ENCODE measurements around the gene TTC12.

Gene TTC12

GRCh38 chr11:113332023-113332422 lies 17.6 kb downstream of the TTC12 start:
- no peak for DNase-seq

- no peak for DNase-seq
Measured at GRCh38 chr11:113332638-113333329, 18.4 kb downstream of the TTC12 start.

DNA sequence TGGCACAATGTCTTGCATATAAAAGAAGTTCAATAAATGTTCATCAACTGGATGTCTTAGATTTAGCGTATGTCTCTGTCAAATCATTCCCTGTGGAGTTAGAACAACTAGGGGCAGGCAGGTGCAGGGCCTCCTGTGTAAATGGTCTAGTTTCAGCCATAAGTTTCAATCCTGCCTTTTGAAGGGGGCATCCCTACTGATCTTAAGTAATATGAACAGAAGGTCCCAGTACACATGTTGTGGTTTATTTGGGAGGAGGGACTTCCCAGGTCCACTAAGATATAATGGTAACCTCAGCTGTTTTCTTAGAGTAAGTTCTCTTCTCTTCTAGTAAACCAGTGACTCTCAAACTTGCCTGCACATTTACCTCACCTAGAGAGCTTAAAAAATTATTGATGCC lies 19.8 kb downstream of the TTC12 start:
- DNase-seq = no peak

DNA sequence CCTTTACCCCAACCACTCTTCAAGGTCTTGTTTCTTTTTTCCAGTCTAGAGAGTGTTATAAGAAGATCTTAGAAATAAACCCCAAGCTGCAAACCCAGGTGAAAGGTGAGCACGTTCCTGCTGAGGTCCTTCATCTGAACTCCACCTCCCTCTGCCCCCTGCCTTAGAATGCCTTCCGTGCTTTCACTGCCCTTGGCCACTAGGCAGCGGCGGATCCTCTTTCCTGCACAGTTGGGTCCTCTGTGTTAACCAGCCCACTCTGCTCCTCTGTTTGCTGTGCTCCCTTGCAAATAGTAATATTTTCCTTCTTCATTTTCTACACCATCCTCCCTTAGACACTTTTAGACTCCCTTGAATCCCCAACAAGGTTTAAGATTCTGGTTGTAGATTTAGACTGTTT lies 24.3 kb downstream of the TTC12 start:
- no peak for DNase-seq

DNA sequence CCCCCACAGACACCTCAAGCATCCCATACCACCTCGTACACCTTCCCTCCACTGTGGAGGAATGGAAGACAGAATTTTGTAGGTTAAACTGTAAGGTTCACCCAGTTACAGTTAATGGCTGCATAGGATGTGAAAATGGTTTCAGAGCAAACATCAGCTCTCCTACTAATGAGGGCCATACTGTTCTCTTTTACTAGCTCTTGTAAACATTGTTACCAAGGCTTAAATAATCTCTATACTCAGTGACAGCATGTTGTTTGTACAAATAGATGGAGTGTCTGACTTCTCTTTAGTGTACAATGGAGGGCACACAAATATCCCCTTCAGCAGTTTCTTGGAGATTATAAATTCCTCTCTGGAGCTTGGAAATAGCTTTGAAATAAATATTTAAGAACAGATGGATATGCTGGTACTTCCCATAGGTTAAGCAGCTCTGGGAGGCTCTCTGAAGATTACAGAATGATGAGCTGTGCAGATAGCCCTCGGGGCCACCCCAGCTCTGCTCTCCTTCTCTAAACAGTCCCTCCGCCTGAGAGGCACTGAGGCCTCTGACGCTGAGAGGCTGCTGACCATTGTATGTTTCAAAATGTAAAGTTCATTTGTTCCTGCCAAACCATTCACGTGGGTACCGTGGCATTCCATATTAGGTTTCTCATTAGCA lies 25.7 kb downstream of the TTC12 start:
- DNase-seq = no peak

DNA sequence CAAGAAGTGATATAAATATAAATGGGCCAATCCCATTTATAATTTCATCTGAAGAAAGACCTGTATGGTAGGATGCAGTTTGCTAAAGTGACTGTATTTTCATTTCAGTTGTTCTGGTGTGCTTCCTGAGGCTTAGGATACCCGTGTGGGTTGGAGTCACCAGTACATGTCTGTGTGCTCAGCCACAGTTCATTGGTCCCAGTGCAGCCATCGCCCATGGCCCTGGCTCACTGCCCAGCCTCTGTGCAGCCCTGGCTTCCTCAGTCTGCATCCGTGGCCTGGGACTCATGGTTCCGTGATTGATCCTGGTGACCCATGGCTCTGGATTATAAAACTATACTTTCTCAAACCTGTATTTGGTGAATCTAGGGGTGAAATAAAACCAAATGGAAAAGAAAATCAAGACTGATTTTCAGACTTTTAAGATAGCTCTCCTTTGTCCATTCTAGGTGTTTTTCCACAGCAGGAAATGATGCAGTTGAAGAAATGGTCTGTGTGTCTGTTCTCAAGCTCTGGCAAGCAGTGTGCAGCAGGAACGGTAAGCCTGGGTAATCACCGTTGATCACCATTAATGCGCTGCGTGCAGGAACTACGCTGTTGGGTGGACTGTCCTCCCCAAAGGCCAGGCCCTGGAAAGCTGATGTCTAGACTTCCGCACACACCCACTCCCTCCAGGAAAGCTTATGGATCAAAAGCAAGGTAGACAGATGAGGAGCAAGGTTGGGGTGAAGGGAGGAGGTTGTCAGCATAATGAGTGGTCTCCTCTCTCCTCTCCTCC lies 27.2 kb downstream of the TTC12 start:
- DNase-seq = no peak

DNA sequence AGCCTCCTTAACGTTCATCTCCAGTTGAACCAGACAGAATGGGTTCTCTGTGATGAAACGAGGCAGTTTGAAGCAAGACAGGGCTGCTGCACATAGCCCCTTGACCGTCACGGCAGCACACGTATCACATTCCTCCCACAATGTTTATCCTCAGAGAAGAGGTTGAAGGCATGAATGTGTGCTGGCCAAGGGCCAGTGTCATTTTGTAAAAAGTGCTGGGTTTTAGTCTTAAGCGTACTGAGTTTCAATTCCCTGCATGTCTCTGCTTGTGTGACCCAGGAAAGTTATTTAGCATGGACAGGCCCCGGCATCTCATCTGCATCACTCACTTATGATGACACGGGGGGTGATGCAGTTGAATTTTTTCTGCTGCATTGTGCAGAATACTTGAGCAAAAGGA lies 31.6 kb downstream of the TTC12 start:
- no peak for DNase-seq

GRCh38 chr11:113349528-113349927 lies 35.1 kb downstream of the TTC12 start:
- no peak for DNase-seq

DNA sequence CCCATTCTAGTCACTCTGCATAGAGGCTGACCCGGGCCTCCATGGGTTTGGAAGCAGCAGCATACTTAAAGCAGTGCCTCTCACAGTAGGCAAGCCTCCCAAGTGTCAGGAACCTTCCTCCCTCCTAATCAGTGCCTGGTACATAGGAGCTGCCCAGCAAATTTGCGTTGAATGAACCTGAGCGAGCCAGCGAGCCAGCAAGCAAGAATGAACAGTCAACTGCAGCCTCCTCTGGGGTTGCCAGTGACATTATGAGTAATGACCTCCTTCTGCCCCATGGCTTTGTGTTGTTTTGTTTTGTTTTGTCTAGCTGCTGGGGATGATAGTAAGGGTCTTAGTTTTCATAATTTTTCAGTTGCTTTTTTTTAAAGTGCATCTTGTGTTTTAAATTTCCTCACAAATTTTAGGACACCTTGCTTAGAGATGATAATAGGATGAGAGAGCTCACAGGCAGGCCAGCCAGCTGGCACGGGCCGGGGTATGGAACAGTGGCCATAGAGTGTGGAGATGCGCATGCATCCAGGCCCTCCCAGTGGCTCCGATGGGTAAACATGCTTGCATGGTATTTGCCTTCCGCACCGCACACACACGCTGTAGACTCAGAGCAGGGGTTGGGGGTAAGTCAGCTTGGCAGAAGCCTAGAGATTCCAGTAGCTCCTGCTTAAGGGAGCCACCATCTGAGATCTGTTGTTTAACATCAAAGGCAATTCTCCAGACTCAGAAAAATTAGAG lies 36.1 kb downstream of the TTC12 start:
- no peak for DNase-seq

DNA sequence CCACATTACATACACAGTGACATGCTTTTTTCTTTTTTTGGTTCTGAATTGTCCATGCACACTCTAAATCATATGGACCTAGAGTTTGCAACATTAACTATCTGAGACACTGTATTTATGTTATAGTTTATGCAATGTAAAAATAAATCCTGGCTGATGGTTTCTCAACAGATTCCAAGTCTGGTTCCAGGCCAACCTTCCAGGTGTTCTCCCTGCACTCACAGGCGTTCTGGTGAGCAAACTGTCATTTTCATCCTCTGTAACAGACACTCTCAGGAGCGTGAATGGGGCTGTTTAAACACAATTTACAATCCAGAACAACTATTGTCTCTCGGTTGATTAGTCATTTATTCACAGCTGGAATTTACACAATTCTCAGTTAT lies 36.7 kb downstream of the TTC12 start:
- DNase-seq = no peak

GRCh38 chr11:113351480-113351879 lies 37.1 kb downstream of the TTC12 start:
- DNase-seq = no peak

GRCh38 chr11:113356203-113356602 lies 41.8 kb downstream of the TTC12 start:
- no peak for DNase-seq

DNA sequence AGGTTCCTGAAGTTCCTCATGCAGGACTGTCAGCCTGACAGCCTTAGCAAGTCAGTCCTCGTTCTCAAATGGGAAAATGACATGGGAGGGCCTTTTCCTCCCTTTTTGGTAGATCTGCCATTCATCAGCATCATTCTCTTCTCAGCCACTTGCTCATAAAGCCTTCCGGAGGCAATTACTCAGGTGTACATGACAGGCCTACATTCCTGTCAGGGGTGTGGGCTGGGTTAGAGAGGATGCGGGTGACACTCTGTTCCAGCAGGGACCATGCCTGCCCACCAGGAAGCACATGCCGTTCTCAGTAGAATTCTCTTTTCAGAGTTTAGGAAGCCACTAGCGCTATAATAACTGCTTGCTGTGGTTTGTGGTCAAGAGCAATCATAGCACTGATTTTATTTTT lies 49.0 kb downstream of the TTC12 start:
- no peak for DNase-seq

DNA sequence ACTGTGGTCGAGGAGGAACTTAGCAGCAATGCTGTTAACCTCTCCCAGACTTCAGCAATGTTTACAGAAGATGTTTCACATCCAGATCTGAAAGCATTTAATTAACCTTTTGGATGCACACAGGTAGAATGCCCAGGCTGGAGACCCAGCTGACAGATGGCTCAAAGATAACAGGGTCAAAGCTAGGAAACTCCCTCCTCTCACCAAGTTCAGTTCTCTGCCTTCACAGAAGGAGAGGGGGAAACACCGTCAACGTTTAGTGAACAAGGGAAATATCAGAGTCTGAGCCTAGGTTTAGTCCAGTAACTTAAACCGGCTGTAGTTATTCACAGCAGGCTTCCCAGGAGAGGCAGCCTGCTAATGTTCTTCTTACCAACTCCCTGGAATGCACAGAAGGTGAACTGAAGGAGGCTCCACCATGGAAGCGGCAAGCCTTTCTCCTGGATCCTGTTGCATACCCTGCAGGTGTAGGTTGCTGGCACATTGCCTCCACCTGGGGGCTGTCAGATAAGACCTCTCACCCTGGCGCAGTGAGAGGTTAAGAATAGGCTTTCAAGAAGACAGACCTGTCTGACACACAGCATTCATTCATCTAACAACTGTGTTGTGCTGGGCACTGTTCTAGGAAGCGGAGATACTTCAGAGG lies 49.7 kb downstream of the TTC12 start:
- DNase-seq = no peak

DNA sequence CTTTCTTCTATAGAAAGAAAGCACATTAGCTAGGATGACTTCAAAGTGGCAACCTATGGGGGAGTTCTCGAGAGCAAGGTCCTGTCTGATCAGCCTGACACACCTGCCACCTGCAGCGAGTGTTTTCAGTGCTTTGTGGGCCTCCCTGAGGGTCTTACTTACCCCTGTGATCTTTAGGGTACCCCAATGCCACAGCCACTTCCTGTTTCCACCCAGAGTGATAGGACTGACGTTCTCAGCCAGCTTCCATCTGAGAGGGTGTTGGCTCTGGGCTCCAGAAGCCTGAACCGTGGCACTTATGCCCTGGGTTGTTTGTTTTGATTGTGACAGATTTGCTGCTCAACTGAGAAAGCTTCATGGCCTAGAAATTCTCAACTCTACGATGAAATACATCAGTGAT lies 51.5 kb downstream of the TTC12 start:
- DNase-seq = no peak

GRCh38 chr11:113369411-113369810 lies 55.0 kb downstream of the TTC12 start:
- no peak for DNase-seq

GRCh38 chr11:113370634-113371033 lies 56.3 kb downstream of the TTC12 start:
- no peak for DNase-seq

- no peak for DNase-seq
Measured at GRCh38 chr11:113372309-113372708, 57.9 kb downstream of the TTC12 start.

GRCh38 chr11:113373306-113373705 lies 58.9 kb downstream of the TTC12 start:
- DNase-seq = no peak

GRCh38 chr11:113373981-113374560 lies 59.7 kb downstream of the TTC12 start:
- DNase-seq = no peak

- no peak for DNase-seq
Measured at GRCh38 chr11:113375402-113375801, 61.0 kb downstream of the TTC12 start.

DNA sequence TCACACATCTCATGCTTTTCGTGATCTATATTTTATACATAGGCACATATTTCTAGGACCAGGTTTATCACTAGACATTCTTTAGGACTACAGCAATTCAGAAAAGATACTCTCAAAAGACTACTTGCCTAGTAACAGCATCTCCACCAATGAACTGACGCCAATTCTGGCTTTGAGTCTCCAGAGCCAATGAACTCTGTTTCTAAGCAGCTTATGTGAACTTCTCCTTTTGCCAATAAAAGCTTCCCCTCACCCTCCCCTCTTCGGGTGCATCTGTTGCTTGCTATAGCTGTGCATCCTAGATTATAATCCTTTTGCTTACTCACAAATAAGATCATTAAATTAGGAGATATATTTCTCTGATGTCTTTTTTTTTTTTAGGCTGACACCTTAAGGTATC lies 61.8 kb downstream of the TTC12 start:
- DNase-seq = no peak
